H9 (cell line): ENCODE measurements around the gene KCND1. TPM values are rescaled to one million over a fixed set of nuclear protein-coding genes. Genes with fewer than 3 reads are reported as not detected.

Experiments
- DNase-seq: peaks from one replicate; pipeline ENCODE4 v3.0.0-alpha.2; 2017
- H2AFZ ChIP-seq: one replicate; pipeline ENCODE4 v1.6.1; 2013; ENCODE audit warnings: mild to moderate bottlenecking, low read length, control low read depth, moderate library complexity
- H2AK5ac ChIP-seq: 2 replicates; pipeline ENCODE4 v1.6.1; 2013; ENCODE audit warnings: low read length, control low read depth, mixed read lengths; ENCODE audit not compliant: insufficient read length
- H2BK120ac ChIP-seq: one replicate; pipeline ENCODE4 v1.6.1; 2013; ENCODE audit warnings: low read depth, mild to moderate bottlenecking, low read length, control low read depth, inconsistent platforms; ENCODE audit not compliant: poor library complexity, severe bottlenecking
- H2BK12ac ChIP-seq: 2 replicates; pipeline ENCODE4 v1.6.1; 2013; ENCODE audit warnings: low read length, control low read depth, mixed read lengths, low read depth; ENCODE audit not compliant: insufficient read length
- H2BK15ac ChIP-seq: 2 replicates; pipeline ENCODE4 v1.6.1; 2013; ENCODE audit warnings: low read depth, low read length, control low read depth
- H2BK20ac ChIP-seq: one replicate; pipeline ENCODE4 v1.6.1; 2013; ENCODE audit warnings: low read depth, mild to moderate bottlenecking, low read length, control low read depth, inconsistent platforms; ENCODE audit not compliant: poor library complexity, severe bottlenecking
- H2BK5ac ChIP-seq: 2 replicates; pipeline ENCODE4 v1.6.1; 2013; ENCODE audit warnings: low read length, control low read depth, mixed read lengths; ENCODE audit not compliant: insufficient read length
- H3K14ac ChIP-seq: 2 replicates; pipeline ENCODE4 v1.6.1; 2013; ENCODE audit warnings: low read length, control low read depth; ENCODE audit not compliant: insufficient read depth
- H3K18ac ChIP-seq: 2 replicates; pipeline ENCODE4 v1.6.1; 2013; ENCODE audit warnings: low read depth, mild to moderate bottlenecking, mixed read lengths, low read length, control low read depth; ENCODE audit not compliant: insufficient read length
- H3K23ac ChIP-seq: 2 replicates; pipeline ENCODE4 v1.6.1; 2013; ENCODE audit warnings: low read length, control low read depth, mixed read lengths, low read depth; ENCODE audit not compliant: insufficient read length
- H3K23me2 ChIP-seq: 2 replicates; pipeline ENCODE4 v1.6.1; 2013; ENCODE audit warnings: low read depth, mild to moderate bottlenecking, mixed read lengths, low read length, control low read depth; ENCODE audit not compliant: insufficient read length, poor library complexity, severe bottlenecking
- H3K27ac ChIP-seq: 2 replicates; pipeline ENCODE4 v1.5.1; 2013; ENCODE audit warnings: low read length, control low read depth, mixed read lengths, low read depth; ENCODE audit not compliant: insufficient read length
- H3K27me3 ChIP-seq: 2 replicates; pipeline ENCODE4 v1.6.1; 2013; ENCODE audit warnings: low read length, control low read depth, inconsistent platforms; ENCODE audit not compliant: insufficient read depth
- H3K4ac ChIP-seq: 2 replicates; pipeline ENCODE4 v1.6.1; 2013; ENCODE audit warnings: low read depth, mild to moderate bottlenecking, control low read depth, inconsistent platforms, low read length, moderate library complexity
- H3K4me1 ChIP-seq: 2 replicates; pipeline ENCODE4 v1.6.1; 2013; ENCODE audit warnings: low read length, control low read depth, inconsistent platforms; ENCODE audit not compliant: insufficient read depth
- H3K4me2 ChIP-seq: 2 replicates; pipeline ENCODE4 v1.6.1; 2013; ENCODE audit warnings: low read length, control low read depth, mixed read lengths; ENCODE audit not compliant: insufficient read length, insufficient read depth
- H3K56ac ChIP-seq: 2 replicates; pipeline ENCODE4 v1.6.1; 2013; ENCODE audit warnings: low read depth, mild to moderate bottlenecking, mixed read lengths, low read length, control low read depth; ENCODE audit not compliant: insufficient read length
- H3K79me1 ChIP-seq: 2 replicates; pipeline ENCODE4 v1.6.1; 2013; ENCODE audit warnings: low read depth, mild to moderate bottlenecking, moderate library complexity, low read length, control low read depth, inconsistent platforms; ENCODE audit not compliant: insufficient read depth, poor library complexity, severe bottlenecking
- H3K79me2 ChIP-seq: 2 replicates; pipeline ENCODE4 v1.6.1; 2013; ENCODE audit warnings: low read length, control low read depth, inconsistent platforms; ENCODE audit not compliant: insufficient read depth
- H3K9ac ChIP-seq: 2 replicates; pipeline ENCODE4 v1.6.1; 2013; ENCODE audit warnings: low read length, control low read depth, mixed read lengths; ENCODE audit not compliant: insufficient read length; ENCODE audit errors: extremely low read depth
- H3K9me3 ChIP-seq: one replicate; pipeline ENCODE4 v1.6.1; 2013; ENCODE audit warnings: low read depth, low read length, inconsistent platforms; ENCODE audit not compliant: control insufficient read depth
- H3T11ph ChIP-seq: one replicate; pipeline ENCODE4 v1.6.1; 2013; ENCODE audit warnings: mild to moderate bottlenecking, low read length, control low read depth, inconsistent platforms
- H4K20me1 ChIP-seq: one replicate; pipeline ENCODE4 v1.6.1; 2013; ENCODE audit not compliant: control insufficient read depth, insufficient read length, insufficient read depth
- H4K5ac ChIP-seq: 2 replicates; pipeline ENCODE4 v1.6.1; 2013; ENCODE audit warnings: low read depth, mild to moderate bottlenecking, mixed read lengths, low read length, control low read depth; ENCODE audit not compliant: insufficient read length
- H4K8ac ChIP-seq: replicated peaks from 2 replicates; pipeline ENCODE4 v1.6.1; 2013; ENCODE audit warnings: low read length, control low read depth, mixed read lengths, low read depth; ENCODE audit not compliant: insufficient read length
- H4K91ac ChIP-seq: 2 replicates; pipeline ENCODE4 v1.6.1; 2013; ENCODE audit warnings: low read depth, mild to moderate bottlenecking, moderate library complexity, mixed read lengths, low read length, control low read depth; ENCODE audit not compliant: insufficient read length
- H3K27ac Mint-ChIP-seq, 3 experiments: 2 replicates in 2 of 3; 3 replicates in 1 of 3; pipeline ENCODE4 v1.8.0; 2020 to 2021; ENCODE audit warnings: mixed read lengths in 3 of 3, mild to moderate bottlenecking in 1 of 3, moderate library complexity in 1 of 3
- H3K27me3 Mint-ChIP-seq: 2 replicates; pipeline ENCODE4 v1.8.0; 2021; ENCODE audit warnings: low read depth, mild to moderate bottlenecking, moderate library complexity, mixed read lengths
- H3K36me3 Mint-ChIP-seq, 3 experiments: 2 replicates in 2 of 3; 3 replicates in 1 of 3; pipeline ENCODE4 v1.8.0; 2020 to 2021; ENCODE audit warnings: low read depth in 3 of 3, mixed read lengths in 3 of 3; ENCODE audit not compliant: insufficient read depth in 1 of 3
- H3K4me1 Mint-ChIP-seq, 2 experiments: 2 replicates each; pipeline ENCODE4 v1.8.0; 2020; ENCODE audit warnings: mixed read lengths in 2 of 2
- H3K4me3 Mint-ChIP-seq, 2 experiments: 2 replicates in 1 of 2; 3 replicates in 1 of 2; pipeline ENCODE4 v1.8.0; 2020 to 2021; ENCODE audit warnings: mild to moderate bottlenecking in 2 of 2, mixed read lengths in 2 of 2, moderate library complexity in 1 of 2
- H3K9me3 Mint-ChIP-seq, 2 experiments: 2 replicates in 1 of 2; 3 replicates in 1 of 2; pipeline ENCODE4 v1.8.0; 2020; ENCODE audit warnings: mild to moderate bottlenecking in 2 of 2, mixed read lengths in 2 of 2, moderate library complexity in 1 of 2
- CTCF ChIP-seq: fragments of 200-600 bp; sonication (generic); conservative IDR thresholded peaks from 3 replicates; pipeline ENCODE4 v1.8.0; 2021; ENCODE audit warnings: antibody characterized with exemption, mild to moderate bottlenecking
- WGBS: extraction: QIAGEN DNeasy Blood & Tissue Kit; methylation state at CpG from one replicate; pipeline ENCODE4 v1.1.7; 2013; ENCODE audit warnings: missing lambda C conversion rate, low lambda C conversion rate, mixed read lengths; ENCODE audit not compliant: insufficient read length; ENCODE audit errors: extremely low coverage; 5-methylcytosine and 5-hydroxymethylcytosine counted together
- total RNA-seq: library from RNA; stranded (reverse); gene quantifications from 2 replicates; pipeline ENCODE4 v1.2.1, GENCODE V29; 2021

KCND1 gene
- total RNA-seq, 1 experiment from 2014 or later, result 5.7 TPM

- Histone ChIP-seq H2AFZ (no peak overlapping the region), H3T11ph (no peak overlapping the region), H3K9me3 (no peaks in the 10 kb centered on the region), H3K27ac (no peak overlapping the region), H3K4me2 (no peak overlapping the region), H3K23ac (no peak overlapping the region), H3K23me2 (no peaks in the 10 kb centered on the region), H2BK5ac (no peak overlapping the region), H3K18ac (no peak overlapping the region), H3K56ac (no peak overlapping the region), H3K4ac (no peak overlapping the region), H3K79me2 (peaks cover 2% of the 10 kb centered on the region; the same call in 1 of the 2 replicates), H3K27me3 (no peaks in the 10 kb centered on the region), H3K4me1 (no peaks in the 10 kb centered on the region), H3K14ac (no peak overlapping the region), H4K5ac (no peak overlapping the region), H3K9ac (no peak overlapping the region), H2BK120ac (no peak overlapping the region), H2BK15ac (no peak overlapping the region), H2AK5ac (no peak overlapping the region), H4K91ac (no peak overlapping the region), H2BK20ac (no peak overlapping the region), H2BK12ac (no peak overlapping the region), H4K20me1 (peaks cover 2% of the 10 kb centered on the region), H4K8ac (no peak overlapping the region), H3K79me1 (peaks cover 2% of the 10 kb centered on the region)
- H3K4me3 Mint-ChIP-seq, result peak overlapping the region in 1 of 2 experiments; percentile 56; a peak in 2 of 5 replicates
- H3K27me3 Mint-ChIP-seq, result no peaks in the 10 kb centered on the region; the same call in 1 of the 2 replicates
- TF ChIP-seq CTCF, result no peak
- no peak for DNase-seq
- H3K27ac Mint-ChIP-seq, result peak overlapping the region in 1 of 3 experiments; percentile 72; a peak in 1 of 7 replicates
- peaks cover 17 to 23% (median 21%) of the 10 kb centered on the region in 3 experiments; a peak in 6 of 7 replicates for H3K36me3 Mint-ChIP-seq
- no CpG with 5 or more reads among the region's 5 CpGs for WGBS
- H3K4me1 Mint-ChIP-seq, result peaks cover 0 to 13% of the 10 kb centered on the region in 2 experiments; a peak in 2 of 4 replicates
- peaks cover 49 to 64% of the 10 kb centered on the region in 2 experiments for H3K9me3 Mint-ChIP-seq
Observed at GRCh38 chrX:49003696-49004095, 32.1 kb upstream of the KCND1 start.
